Measurements from ENCODE around the gene GATAD2A.
"Not testable (repeated sequence)": the region's sequence is repeated elsewhere in the genome, so short reads cannot be mapped to it uniquely, and the experiment has no call there.

- TF ChIP-seq ZNF274 (IDR thresholded peaks at IDR 0.05; ENCODE audit: low read depth, low read length); YY1 (IDR thresholded peaks at IDR 0.05; ENCODE audit: insufficient read depth, insufficient read length): not testable (repeated sequence)
Measured at GRCh38 chr19:19389683-19390082, 15.8 kb upstream of the GATAD2A start.

Measured in NT2/D1 (cell line).